Activated CD4-positive, alpha-beta T cell treated with anti-CD3 and anti-CD28 coated beads, Interleukin-2, amount 10 ng/mL, durations not matched to agents 24 days and 14 days (primary cell): ENCODE measurements around the gene CD46. TPM values are rescaled to one million over a fixed set of nuclear protein-coding genes. Genes with fewer than 3 reads are reported as not detected.

ENCODE experiments used
- DNase-seq: peaks from one replicate; pipeline ENCODE4 v3.0.0; 2022
- H3K27ac Mint-ChIP-seq: one replicate; pipeline ENCODE4 v1.8.0; 2022; ENCODE audit warnings: mild to moderate bottlenecking, mixed read lengths
- H3K27me3 Mint-ChIP-seq: one replicate; pipeline ENCODE4 v1.8.0; 2022; ENCODE audit warnings: mixed read lengths
- H3K36me3 Mint-ChIP-seq: one replicate; pipeline ENCODE4 v1.8.0; 2022; ENCODE audit warnings: low read depth, mild to moderate bottlenecking, mixed read lengths
- H3K4me1 Mint-ChIP-seq: one replicate; pipeline ENCODE4 v1.8.0; 2021; ENCODE audit warnings: mixed read lengths
- H3K4me3 Mint-ChIP-seq: one replicate; pipeline ENCODE4 v1.8.0; 2022; ENCODE audit warnings: mild to moderate bottlenecking, moderate library complexity, mixed read lengths
- H3K9me3 Mint-ChIP-seq: one replicate; pipeline ENCODE4 v1.8.0; 2021; ENCODE audit warnings: mixed read lengths
- intact Hi-C: fragments of 100-400 bp; cut with micrococcal nuclease; formaldehyde crosslinking; loops from one replicate; pipeline ENCODE4 v1.15.1; 2023
- total RNA-seq: library from RNA; stranded (reverse); gene quantifications from 2 replicates; pipeline ENCODE4 v1.2.3, GENCODE V29; 2022

Gene CD46
- total RNA-seq, 1 donor from 2014 or later: 96.3 TPM

DNA sequence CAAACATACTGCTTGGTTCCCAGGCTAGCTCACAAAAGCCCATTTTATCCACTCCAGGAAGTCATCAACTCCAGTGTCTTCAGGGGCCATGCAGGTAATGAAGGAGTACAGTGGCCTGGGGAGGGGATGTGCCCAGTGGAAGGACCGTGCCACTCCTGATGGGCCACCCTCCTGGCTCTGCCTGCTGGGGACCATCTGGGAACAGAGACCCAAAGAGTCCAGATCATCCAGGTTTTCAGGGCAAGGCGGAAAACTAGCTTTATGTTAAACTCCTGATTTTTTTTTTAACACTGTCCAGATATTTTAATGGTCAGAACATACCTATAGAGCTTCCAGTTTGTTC, 75.6 kb downstream of the CD46 start:
- intact Hi-C loops: no loop called here
- H3K36me3 Mint-ChIP-seq: peaks cover 16% of the 10 kb centered on the region
- peaks cover 4% of the 10 kb centered on the region for H3K9me3 Mint-ChIP-seq
- H3K4me1 Mint-ChIP-seq: peaks cover 82% of the 10 kb centered on the region
- peaks cover 2% of the 10 kb centered on the region for H3K27me3 Mint-ChIP-seq
- no peak for DNase-seq
- no peak overlapping the region for H3K4me3 Mint-ChIP-seq
- peak overlapping the region; percentile 92 for H3K27ac Mint-ChIP-seq

DNA sequence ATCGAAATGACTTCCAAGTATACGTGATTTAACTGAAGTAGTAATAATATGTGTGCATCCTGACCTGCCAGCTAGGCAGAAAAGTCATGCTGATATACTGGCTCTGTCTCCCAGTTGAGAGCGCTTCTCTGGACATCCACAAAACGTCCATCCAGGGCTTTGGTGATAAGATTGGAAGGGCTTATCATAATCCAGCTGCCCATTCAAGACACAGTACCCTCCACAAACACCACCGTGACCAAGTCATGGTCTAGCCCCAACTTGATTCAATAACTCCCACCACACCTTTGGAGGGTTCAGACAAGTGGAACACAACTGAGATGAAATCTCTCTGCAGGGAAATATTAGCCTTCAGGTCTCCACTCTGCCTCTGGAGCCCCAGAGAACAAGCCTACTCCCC, 76.2 kb downstream of the CD46 start:
- DNase-seq: no peak

DNA sequence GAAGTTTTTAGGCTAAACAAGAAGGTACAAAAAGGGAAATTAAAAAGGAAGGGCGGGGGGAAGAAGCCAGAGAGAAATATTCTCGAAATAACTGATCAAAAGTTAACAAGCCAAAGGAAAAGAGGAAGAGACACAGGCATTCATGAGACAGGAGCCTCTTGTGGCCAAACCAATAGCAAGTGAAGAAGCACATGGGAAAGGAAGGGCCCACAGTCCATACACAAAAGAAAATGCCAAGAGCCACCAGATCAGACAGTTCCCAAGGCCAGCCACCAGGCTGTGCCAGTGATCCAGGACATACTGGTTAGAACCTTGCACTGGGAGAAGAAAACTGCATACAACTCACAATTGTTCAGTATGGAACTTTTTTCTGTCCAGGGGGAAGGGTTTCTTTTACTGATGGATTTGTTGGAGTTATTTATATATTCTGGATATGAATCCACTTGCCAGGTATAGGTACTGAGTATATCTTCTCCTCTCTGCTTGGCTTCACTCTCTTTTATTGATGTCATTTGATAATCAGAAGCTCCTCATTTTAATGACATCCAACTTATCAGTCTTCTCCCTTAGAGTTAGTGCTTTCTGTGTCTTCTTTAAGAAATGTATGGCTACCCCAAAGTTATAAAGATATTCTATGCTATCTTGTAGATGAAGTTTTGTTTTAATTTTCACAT, 76.8 kb downstream of the CD46 start:
- H3K9me3 Mint-ChIP-seq: peaks cover 4% of the 10 kb centered on the region
- intact Hi-C loops: loop anchor here (1.0 kb wide), 3 partner anchors 44 to 135 kb away; no protein-coding TSS in a partner anchor
- DNase-seq: peak; percentile 87
- peak overlapping the region; percentile 5 for H3K4me3 Mint-ChIP-seq
- peaks cover 84% of the 10 kb centered on the region for H3K4me1 Mint-ChIP-seq
- peak overlapping the region; percentile 74 for H3K27ac Mint-ChIP-seq
- H3K36me3 Mint-ChIP-seq: peaks cover 16% of the 10 kb centered on the region
- peaks cover 2% of the 10 kb centered on the region for H3K27me3 Mint-ChIP-seq

More for the DNA sequence above, 76.2 kb downstream of the CD46 start:
- Mint-ChIP-seq H3K27me3 (peaks cover 2% of the 10 kb centered on the region), H3K4me3 (peak overlapping the region; percentile 5), H3K36me3 (peaks cover 16% of the 10 kb centered on the region), H3K27ac (peak overlapping the region; percentile 74), H3K9me3 (peaks cover 4% of the 10 kb centered on the region), H3K4me1 (peaks cover 83% of the 10 kb centered on the region)
- intact Hi-C loops: loop anchor here (1.0 kb wide), 3 partner anchors 44 to 135 kb away; no protein-coding TSS in a partner anchor

DNA sequence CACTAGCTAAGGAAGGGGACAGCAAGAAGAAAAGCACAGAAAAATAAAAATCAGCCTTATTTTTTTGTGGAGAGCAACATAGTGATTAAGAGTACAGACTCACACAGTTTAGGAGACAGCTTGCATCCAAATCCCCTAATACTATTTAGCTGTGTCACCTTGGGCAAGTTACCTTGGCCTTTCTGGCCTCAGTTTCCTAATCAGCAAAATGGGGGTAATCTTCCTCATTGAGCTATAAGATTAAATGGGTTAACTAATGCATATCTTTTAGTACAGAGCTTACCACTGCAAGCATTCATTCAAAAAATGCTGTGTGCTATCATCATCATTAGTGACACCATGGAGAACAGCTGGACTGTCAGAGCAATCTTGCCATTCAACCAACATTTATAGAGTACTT, 77.7 kb downstream of the CD46 start:
- H3K4me3 Mint-ChIP-seq: no peak overlapping the region
- H3K27ac Mint-ChIP-seq: no peak overlapping the region
- peaks cover 20% of the 10 kb centered on the region for H3K36me3 Mint-ChIP-seq
- peaks cover 84% of the 10 kb centered on the region for H3K4me1 Mint-ChIP-seq
- no peak for DNase-seq
- intact Hi-C loops: no loop called here
- H3K9me3 Mint-ChIP-seq: peaks cover 4% of the 10 kb centered on the region
- no peaks in the 10 kb centered on the region for H3K27me3 Mint-ChIP-seq

DNA sequence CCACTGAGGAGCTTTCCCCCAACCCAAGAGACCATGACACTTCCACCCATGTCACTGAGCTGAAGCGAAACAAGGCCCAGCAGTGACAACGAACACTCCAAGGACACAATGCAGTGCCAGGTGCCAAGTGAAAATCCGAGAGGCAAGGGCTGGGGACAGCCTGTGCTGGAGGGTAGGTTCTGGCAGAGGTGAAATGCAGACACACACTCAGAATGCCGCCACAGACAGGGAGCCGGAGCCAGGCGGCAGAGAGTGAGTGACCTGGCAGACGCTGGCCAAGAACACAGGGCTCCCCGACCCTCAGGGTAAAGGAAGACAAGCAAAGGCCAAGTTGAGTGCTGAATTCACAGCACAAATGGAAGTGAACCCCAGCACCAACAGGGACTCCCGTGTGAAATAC, 78.9 kb downstream of the CD46 start:
- Mint-ChIP-seq H3K27me3 (no peaks in the 10 kb centered on the region), H3K9me3 (no peaks in the 10 kb centered on the region), H3K4me1 (peaks cover 89% of the 10 kb centered on the region), H3K4me3 (no peak overlapping the region), H3K36me3 (peaks cover 22% of the 10 kb centered on the region), H3K27ac (peak overlapping the region; percentile 99)
- no peak for DNase-seq
- intact Hi-C loops: no loop called here

DNA sequence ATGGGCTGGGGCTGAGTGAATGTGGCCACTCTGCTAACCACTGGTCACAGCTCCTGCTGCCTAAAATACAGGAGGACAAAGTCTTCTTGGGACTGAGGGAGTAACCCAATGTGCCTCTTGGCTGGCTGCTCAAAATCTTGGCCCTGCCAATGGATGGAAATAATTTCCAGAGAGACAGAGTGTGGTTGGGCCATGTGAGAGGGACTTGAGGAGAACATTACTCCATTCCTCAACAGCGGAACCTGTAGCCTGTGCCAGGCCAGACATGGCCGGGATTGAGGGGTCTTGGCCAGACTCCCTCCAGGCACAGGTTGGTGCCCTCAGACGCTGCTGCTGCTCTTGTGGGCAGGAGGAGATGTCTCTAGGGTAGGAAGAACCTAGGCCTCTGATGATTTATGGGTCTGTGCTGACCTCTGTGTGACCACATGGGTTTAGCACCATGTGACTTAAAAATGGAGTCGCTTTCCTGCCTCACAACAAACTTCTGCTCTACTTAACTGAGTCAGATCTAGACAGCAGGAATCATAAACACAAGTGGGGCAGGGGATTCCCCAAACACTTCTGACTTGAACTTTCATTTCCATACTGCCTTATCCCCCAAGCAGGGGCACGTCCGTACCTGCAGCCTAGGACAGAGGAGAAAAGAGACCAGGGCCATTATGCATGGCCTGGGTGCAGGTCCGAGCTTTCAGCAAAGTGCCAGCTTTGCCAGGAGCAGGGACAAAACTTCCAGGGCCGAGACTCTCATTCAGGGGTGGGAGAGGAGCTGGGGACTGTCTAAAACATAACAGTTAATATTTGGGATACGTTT, 79.9 kb downstream of the CD46 start:
- peak; percentile 87 for DNase-seq
- H3K4me3 Mint-ChIP-seq: peak overlapping the region; percentile 88
- H3K4me1 Mint-ChIP-seq: peaks cover 82% of the 10 kb centered on the region
- intact Hi-C loops: loop anchor here (1.0 kb wide), 4 partner anchors 7 to 38 kb away; no protein-coding TSS in a partner anchor
- H3K27ac Mint-ChIP-seq: peak overlapping the region; percentile 99
- H3K27me3 Mint-ChIP-seq: no peaks in the 10 kb centered on the region
- H3K9me3 Mint-ChIP-seq: no peaks in the 10 kb centered on the region
- peaks cover 24% of the 10 kb centered on the region for H3K36me3 Mint-ChIP-seq

DNA sequence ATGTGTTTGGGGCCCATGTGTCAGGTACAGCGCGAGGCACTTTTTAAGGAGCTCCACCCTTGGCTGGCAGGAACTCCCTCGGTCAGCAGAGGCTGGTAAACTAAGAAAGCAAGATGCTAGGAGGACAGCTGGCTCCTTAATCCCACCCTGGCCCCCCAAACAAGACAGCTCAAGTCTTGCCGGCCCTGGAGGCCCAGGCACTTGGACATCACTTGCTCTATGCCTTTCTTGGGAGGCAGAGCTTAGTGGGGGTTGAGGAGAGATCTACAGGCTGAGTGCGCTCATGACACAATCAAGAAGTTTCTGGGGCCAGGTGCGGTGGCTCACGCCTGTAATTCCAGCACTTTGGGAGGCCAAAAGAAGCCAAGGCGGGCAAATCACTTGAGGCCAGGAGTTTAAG, 80.9 kb downstream of the CD46 start:
- no peaks in the 10 kb centered on the region for H3K9me3 Mint-ChIP-seq
- H3K27me3 Mint-ChIP-seq: no peaks in the 10 kb centered on the region
- H3K27ac Mint-ChIP-seq: peak overlapping the region; percentile 99
- peaks cover 24% of the 10 kb centered on the region for H3K36me3 Mint-ChIP-seq
- H3K4me1 Mint-ChIP-seq: peaks cover 77% of the 10 kb centered on the region
- intact Hi-C loops: loop anchor here (1.0 kb wide), 4 partner anchors 8 to 37 kb away; no protein-coding TSS in a partner anchor
- peak overlapping the region; percentile 88 for H3K4me3 Mint-ChIP-seq
- no peak for DNase-seq

DNA sequence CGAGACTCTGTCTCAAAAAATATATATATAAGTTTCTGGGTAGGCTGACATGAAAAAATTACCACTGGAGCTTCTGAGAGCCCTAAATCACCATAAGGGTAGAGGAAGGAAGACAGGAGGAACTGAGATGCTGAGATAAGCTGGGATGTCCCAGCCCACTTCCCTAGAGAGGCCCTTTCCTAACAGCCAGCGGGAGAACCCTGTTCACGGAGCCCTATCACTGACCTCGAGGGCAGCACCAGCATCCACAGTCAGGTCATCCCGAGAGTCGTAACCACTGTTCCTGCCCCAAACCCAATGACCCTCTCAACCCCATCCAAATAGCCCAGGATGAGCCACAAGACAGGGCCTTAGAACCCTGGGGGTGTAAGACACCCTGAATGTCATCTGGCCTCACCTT, 81.5 kb downstream of the CD46 start:
- H3K27ac Mint-ChIP-seq: peak overlapping the region; percentile 71
- no peaks in the 10 kb centered on the region for H3K27me3 Mint-ChIP-seq
- H3K36me3 Mint-ChIP-seq: peaks cover 26% of the 10 kb centered on the region
- no peaks in the 10 kb centered on the region for H3K9me3 Mint-ChIP-seq
- H3K4me3 Mint-ChIP-seq: no peak overlapping the region
- H3K4me1 Mint-ChIP-seq: peaks cover 73% of the 10 kb centered on the region
- DNase-seq: no peak
- intact Hi-C loops: no loop called here

DNA sequence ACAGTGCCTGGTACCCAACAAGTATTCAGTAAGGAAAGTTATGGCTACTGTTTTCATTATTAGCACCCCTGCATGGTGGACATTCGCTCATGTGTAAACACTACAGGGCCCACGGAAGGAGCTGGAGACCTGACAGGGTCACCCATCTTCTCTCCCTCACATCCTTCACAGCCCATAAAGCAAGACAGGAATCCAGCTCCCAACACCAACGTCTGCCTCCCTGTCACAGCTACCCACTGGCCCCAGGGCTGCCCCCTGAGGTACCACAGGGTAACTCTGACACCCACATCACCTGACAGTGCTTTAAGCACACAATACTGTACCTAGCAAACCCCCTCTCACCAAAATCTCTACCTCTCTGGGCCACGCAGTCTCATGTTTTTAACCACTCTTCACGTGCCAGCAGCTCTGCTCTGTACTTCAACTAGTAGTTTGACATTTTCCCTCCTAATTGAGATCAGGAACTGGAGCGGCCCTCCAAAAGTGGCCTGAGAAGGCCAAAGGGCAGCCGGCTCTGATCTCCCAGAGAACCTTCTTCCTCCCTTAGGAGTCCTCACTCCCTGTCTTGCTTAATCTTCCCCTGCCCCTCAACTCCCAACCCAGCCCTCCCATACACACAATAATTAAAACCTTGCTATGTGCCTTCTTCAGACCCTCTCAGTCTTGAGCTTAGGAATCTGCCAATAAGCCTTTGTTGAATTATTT, 82.3 kb downstream of the CD46 start:
- H3K4me1 Mint-ChIP-seq: peaks cover 73% of the 10 kb centered on the region
- no peak for DNase-seq
- H3K27ac Mint-ChIP-seq: peak overlapping the region; percentile 71
- intact Hi-C loops: no loop called here
- H3K36me3 Mint-ChIP-seq: peaks cover 30% of the 10 kb centered on the region
- H3K4me3 Mint-ChIP-seq: no peak overlapping the region
- H3K27me3 Mint-ChIP-seq: no peaks in the 10 kb centered on the region
- no peaks in the 10 kb centered on the region for H3K9me3 Mint-ChIP-seq

DNA sequence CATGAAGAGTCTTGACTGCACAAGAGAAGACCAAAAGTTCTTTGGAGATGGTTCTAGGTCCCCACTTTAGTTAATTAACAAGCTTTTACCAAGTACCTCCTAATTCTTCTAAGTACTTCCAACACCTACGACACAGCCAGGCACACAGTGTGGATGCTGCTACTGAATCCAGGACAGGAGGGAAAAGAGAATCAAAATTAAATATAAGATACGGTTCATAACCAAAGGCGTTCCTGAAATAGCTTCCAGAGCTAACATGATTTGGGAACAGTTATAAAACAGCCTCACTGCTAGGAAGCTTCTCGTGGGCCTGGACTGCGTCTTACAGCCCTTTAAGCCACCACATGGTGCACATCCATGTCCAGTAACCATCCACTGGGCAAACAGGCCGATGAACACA, 84.1 kb downstream of the CD46 start:
- intact Hi-C loops: no loop called here
- no peak overlapping the region for H3K4me3 Mint-ChIP-seq
- peaks cover 66% of the 10 kb centered on the region for H3K4me1 Mint-ChIP-seq
- H3K27ac Mint-ChIP-seq: peak overlapping the region; percentile 1
- H3K27me3 Mint-ChIP-seq: no peaks in the 10 kb centered on the region
- H3K9me3 Mint-ChIP-seq: no peaks in the 10 kb centered on the region
- peaks cover 33% of the 10 kb centered on the region for H3K36me3 Mint-ChIP-seq
- no peak for DNase-seq

DNA sequence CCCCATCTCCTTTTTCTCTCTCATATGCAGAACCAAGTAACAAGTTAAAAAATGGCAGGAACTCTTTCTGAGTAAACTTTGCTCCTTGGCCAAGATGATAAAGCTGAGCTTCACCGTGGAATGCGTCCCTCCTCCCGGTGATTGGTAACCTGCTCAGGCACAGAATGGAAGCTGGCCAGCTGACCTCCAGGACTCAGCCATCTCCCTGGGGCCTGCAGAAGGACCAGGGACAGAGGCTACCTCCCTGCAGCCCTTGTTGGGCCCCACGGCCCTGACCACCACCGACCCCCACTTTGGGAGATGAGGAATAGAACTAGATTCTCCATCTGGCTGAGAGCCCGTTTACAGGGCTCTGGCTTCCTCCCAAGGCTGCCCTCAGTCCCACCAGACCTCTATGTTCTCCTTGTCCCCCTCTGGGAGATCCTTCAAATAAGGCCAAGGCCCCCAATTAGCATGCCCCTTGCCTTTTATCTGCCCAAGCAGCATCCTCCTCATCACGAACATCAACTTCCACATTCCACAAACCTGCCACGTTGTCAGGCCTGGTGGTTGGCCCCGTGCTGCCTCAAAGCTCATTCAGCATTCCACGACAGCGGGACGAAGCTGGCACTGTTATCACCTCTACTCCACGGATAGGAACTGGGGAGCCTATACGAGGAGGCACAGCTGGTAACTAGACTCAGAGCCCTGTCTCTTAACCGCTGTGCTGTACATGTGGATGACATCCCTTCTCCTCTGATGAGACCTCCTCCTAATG, 84.9 kb downstream of the CD46 start:
- Mint-ChIP-seq H3K9me3 (no peaks in the 10 kb centered on the region), H3K4me3 (no peak overlapping the region), H3K27ac (peak overlapping the region; percentile 12), H3K4me1 (peaks cover 57% of the 10 kb centered on the region), H3K27me3 (no peaks in the 10 kb centered on the region), H3K36me3 (peaks cover 34% of the 10 kb centered on the region)
- no peak for DNase-seq
- intact Hi-C loops: no loop called here

DNA sequence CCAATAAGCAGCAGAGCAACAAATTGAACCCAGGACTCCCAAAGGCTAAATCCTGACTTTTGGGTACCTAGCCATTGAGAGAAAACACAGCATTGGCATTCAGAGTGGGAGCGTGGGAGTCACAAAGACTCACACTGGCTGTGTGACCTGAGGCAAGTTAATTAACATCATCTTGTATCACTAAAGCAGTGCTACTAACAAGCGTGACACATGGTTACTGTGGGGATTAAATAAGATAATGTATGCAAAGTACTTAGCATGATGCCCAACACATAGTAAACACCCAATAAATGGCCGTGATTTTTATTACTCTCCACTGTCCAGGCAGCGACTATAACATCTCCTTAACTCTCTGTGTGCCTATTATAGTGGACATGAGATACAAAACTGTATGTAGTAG, 85.8 kb downstream of the CD46 start:
- H3K4me1 Mint-ChIP-seq: peaks cover 51% of the 10 kb centered on the region
- intact Hi-C loops: no loop called here

More for the DNA sequence above, 85.8 kb downstream of the CD46 start:
- DNase-seq: no peak
- Mint-ChIP-seq H3K4me3 (no peak overlapping the region), H3K27ac (peak overlapping the region; percentile 1), H3K27me3 (no peaks in the 10 kb centered on the region), H3K36me3 (peaks cover 33% of the 10 kb centered on the region), H3K9me3 (no peaks in the 10 kb centered on the region)
